ENCODE data around the gene GOT1. TPM values are rescaled to one million over a fixed set of nuclear protein-coding genes. Genes with fewer than 3 reads are reported as not detected.
A peak's percentile ranks its signal among the peaks of the same experiment; 100 is the strongest.

Gene GOT1
- total and polyA plus RNA-seq, 2 of the 8 experiments (the other 6 are each of a cell fraction or from before 2014, with no cell fraction given), result 16.7 to 47.0 TPM

GRCh38 chr10:99372546-99373271, 57.7 kb downstream of the GOT1 start:
- WGBS, 2 experiments (ENCODE audit: extremely low coverage in 1 of 2, insufficient coverage in 1 of 2, insufficient read length in 1 of 2, insufficient replicate concordance in 2 of 2, low coverage in 1 of 2, low lambda C conversion rate in 2 of 2, missing lambda C conversion rate in 1 of 2), result 82% methylated on average over 9 of the region's 9 CpGs; no CpG with 5 or more reads in 1 of the 2 experiments
- Histone ChIP-seq H2BK12ac (ENCODE audit: low read depth, low read length) (no peak overlapping the region), H3K27ac (ENCODE audit: low read depth, low read length) (no peak overlapping the region), H2BK20ac (ENCODE audit: low read length) (no peak overlapping the region), H3K4me1 (replicated peaks in 1 of 4; ENCODE audit: control insufficient read depth in 3 of 4, insufficient read depth in 4 of 4, low read length in 3 of 4) (no peaks in the 10 kb centered on the region), H2AFZ (ENCODE audit: low read length) (no peak overlapping the region), H3K79me2 (ENCODE audit: control insufficient read depth in 1 of 2, insufficient read depth in 2 of 2, low read length in 2 of 2) (no peaks in the 10 kb centered on the region), H3K79me1 (ENCODE audit: low read depth, low read length) (no peaks in the 10 kb centered on the region), H3K4me2 (ENCODE audit: insufficient read depth in 1 of 2, low read depth in 2 of 2, low read length in 2 of 2) (no peak overlapping the region), H3K36me3 (ENCODE audit: control insufficient read depth in 2 of 4, insufficient read depth in 4 of 4, low read length in 3 of 4) (no peaks in the 10 kb centered on the region), H4K20me1 (replicated peaks in 1 of 2; ENCODE audit: control insufficient read depth in 1 of 2, insufficient read depth in 2 of 2, low read length in 2 of 2) (no peaks in the 10 kb centered on the region), H2AK5ac (ENCODE audit: low read depth, low read length) (no peak overlapping the region), H2BK120ac (replicated peaks; ENCODE audit: low read depth, low read length) (no peak overlapping the region), H4K5ac (ENCODE audit: insufficient read length, low read depth, low read length) (no peak overlapping the region), H2BK15ac (ENCODE audit: low read length) (0 out of 2 replicates have a peak overlapping the region, but pooled peaks have one; percentile 76), H3K9me3 (ENCODE audit: insufficient read depth in 2 of 2, low read depth in 1 of 2, low read length in 1 of 2) (no peaks in the 10 kb centered on the region), H3K14ac (ENCODE audit: insufficient read length) (no peak overlapping the region), H2BK5ac (ENCODE audit: low read depth, low read length) (no peak overlapping the region), H3K9ac (replicated peaks in 1 of 4; ENCODE audit: extremely low read depth in 1 of 4, low read depth in 3 of 4, low read length in 3 of 4) (no peak overlapping the region), H3K18ac (ENCODE audit: extremely low read depth, low read length) (no peak overlapping the region), H3K4ac (replicated peaks; ENCODE audit: insufficient read length, low read depth, low read length) (no peak overlapping the region), H3K4me3 (ENCODE audit: extremely low read depth in 1 of 4, insufficient read depth in 2 of 4, low read depth in 3 of 4, low read length in 4 of 4) (no peak overlapping the region), H4K8ac (ENCODE audit: extremely low read depth, insufficient read depth, low read length) (no peak overlapping the region), H3K23me2 (ENCODE audit: low read depth, low read length) (no peaks in the 10 kb centered on the region), H3K27me3 (replicated peaks in 1 of 4; ENCODE audit: control insufficient read depth in 3 of 4, extremely low read depth in 1 of 4, insufficient read depth in 3 of 4, low read length in 3 of 4) (no peaks in the 10 kb centered on the region), H3K56ac (replicated peaks; ENCODE audit: insufficient read length, low read depth, low read length) (no peak overlapping the region), H3K23ac (ENCODE audit: insufficient read length) (no peak overlapping the region), H4K91ac (replicated peaks; ENCODE audit: insufficient read length, low read length) (no peak overlapping the region)
- POLR2A ChIA-PET (ENCODE audit: partially characterized antibody), result no interaction called here
- DNase-seq (ENCODE audit: low read depth in 1 of 2, low spot score in 2 of 2) (no peak), FAIRE-seq (no peak)
- TF ChIP-seq TEAD4 (IDR thresholded peaks at IDR 0.05; ENCODE audit: low read depth, low read length) (no peak), PHF8 (conservative IDR thresholded peaks at IDR 0.05; ENCODE audit: low read depth, low read length) (no peak), SP1 (IDR thresholded peaks at IDR 0.05; ENCODE audit: low read depth, low read length) (no peak), CEBPB (IDR thresholded peaks at IDR 0.05; ENCODE audit: low read depth, low read length) (peak; percentile 99)
- CTCF ChIA-PET (ENCODE audit: partially characterized antibody), result interaction anchor here (0.7 to 1.6 kb wide), 7 partner anchors 10 to 42 kb away, joined by 3 to 6 read pairs (median 3); no protein-coding TSS in a partner anchor

All from H1 (cell line).